HEK293T (cell line): ENCODE data around the gene BSN.

Experiments
- CTCF ChIA-PET: fragments of 350-600 bp; formaldehyde crosslinking; extraction: SDS; loops from one replicate; lab custom pipeline; 2021; ENCODE audit warnings: antibody characterized with exemption, inconsistent platforms; lab: Yijun Ruan, JAX
- POLR2A ChIA-PET: fragments of 350-600 bp; formaldehyde crosslinking; extraction: SDS; loops from one replicate; lab custom pipeline; 2020; ENCODE audit warnings: antibody characterized with exemption, inconsistent platforms; lab: Yijun Ruan, JAX
- DNase-seq: peaks from one replicate; pipeline ENCODE4 v3.0.0; 2012; ENCODE audit warnings: mixed read lengths; ENCODE audit errors: extremely low spot score
- ARNT ChIP-seq: fragments of 450-650 bp; IDR thresholded peaks from 2 replicates; pipeline ENCODE4 v1.6.1; 2017; ENCODE audit warnings: mild to moderate bottlenecking
- BHLHE40 ChIP-seq: fragments of 450-650 bp; IDR thresholded peaks from 2 replicates; pipeline ENCODE4 v1.6.1; 2016; ENCODE audit warnings: mild to moderate bottlenecking, moderate library complexity, borderline replicate concordance
- CTBP1 ChIP-seq: fragments of 450-650 bp; IDR thresholded peaks from 2 replicates; pipeline ENCODE4 v1.6.1; 2016; ENCODE audit warnings: borderline replicate concordance
- ELF4 ChIP-seq: fragments of 450-650 bp; IDR thresholded peaks from 2 replicates; pipeline ENCODE4 v1.6.1; 2017; ENCODE audit warnings: antibody characterized with exemption
- FOXA1 ChIP-seq: fragments of 450-650 bp; IDR thresholded peaks from 2 replicates; pipeline ENCODE4 v1.6.1; 2016; ENCODE audit warnings: mild to moderate bottlenecking
- FOXK2 ChIP-seq: fragments of 450-650 bp; IDR thresholded peaks from 2 replicates; pipeline ENCODE4 v1.6.1; 2016; ENCODE audit warnings: mild to moderate bottlenecking
- FOXM1 ChIP-seq: fragments of 450-650 bp; IDR thresholded peaks from 2 replicates; pipeline ENCODE4 v1.6.1; 2017; ENCODE audit warnings: mild to moderate bottlenecking, borderline replicate concordance
- HDGF ChIP-seq: fragments of 450-650 bp; IDR thresholded peaks from 2 replicates; pipeline ENCODE4 v1.6.1; 2017; ENCODE audit warnings: antibody characterized with exemption, borderline replicate concordance
- L3MBTL2 ChIP-seq: fragments of 450-650 bp; conservative IDR thresholded peaks from 2 replicates; pipeline ENCODE4 v1.6.1; 2016; ENCODE audit warnings: mild to moderate bottlenecking
- LEF1 ChIP-seq: fragments of 450-650 bp; IDR thresholded peaks from 2 replicates; pipeline ENCODE4 v1.6.1; 2017; ENCODE audit warnings: mild to moderate bottlenecking, borderline replicate concordance
- NFRKB ChIP-seq: fragments of 450-650 bp; IDR thresholded peaks from 2 replicates; pipeline ENCODE4 v1.6.1; 2016; ENCODE audit warnings: mild to moderate bottlenecking, moderate library complexity
- SP1 ChIP-seq: fragments of 450-650 bp; IDR thresholded peaks from 2 replicates; pipeline ENCODE4 v1.6.1; 2017
- SUZ12 ChIP-seq: fragments of 450-650 bp; IDR thresholded peaks from 2 replicates; pipeline ENCODE4 v1.6.1; 2016; ENCODE audit warnings: mild to moderate bottlenecking
- TARDBP ChIP-seq: fragments of 450-650 bp; IDR thresholded peaks from 2 replicates; pipeline ENCODE4 v1.6.1; 2016
- ZNF384 ChIP-seq: fragments of 450-650 bp; IDR thresholded peaks from 2 replicates; pipeline ENCODE4 v1.6.1; 2016
- TF ChIP-seq, protein P1 (sequence below): fragments of 450-650 bp; IDR thresholded peaks from 2 replicates; pipeline ENCODE4 v1.6.1; 2016

The BSN gene

DNA sequence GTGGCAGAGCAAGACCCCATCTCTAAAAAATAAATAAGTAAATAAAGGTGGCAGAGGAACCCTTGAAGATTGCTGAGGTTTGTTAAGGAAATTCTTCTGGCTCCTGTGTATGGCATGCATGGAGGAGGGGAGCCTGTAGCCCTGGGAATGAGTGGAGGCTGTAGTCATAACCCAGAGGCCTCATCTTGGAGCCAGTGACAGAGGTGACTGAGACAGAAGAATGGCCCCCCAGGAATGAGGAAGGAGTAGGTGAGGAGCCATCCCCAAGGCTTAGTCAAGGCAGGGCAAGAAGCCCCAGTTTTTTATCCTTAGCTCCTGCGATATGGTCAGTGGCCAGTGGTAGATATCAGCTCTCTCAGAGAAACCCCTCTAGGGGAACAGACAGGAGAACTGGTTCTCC lies 46.5 kb downstream of the BSN start:
- CTCF ChIA-PET, result no interaction called here
- no peak for TF ChIP-seq SP1
- TF ChIP-seq FOXA1, result no peak
- TF ChIP-seq HDGF, result no peak
- TF ChIP-seq CTBP1, result no peak
- no peak for TF ChIP-seq ARNT
- no peak for DNase-seq
- POLR2A ChIA-PET, result no interaction called here

DNA sequence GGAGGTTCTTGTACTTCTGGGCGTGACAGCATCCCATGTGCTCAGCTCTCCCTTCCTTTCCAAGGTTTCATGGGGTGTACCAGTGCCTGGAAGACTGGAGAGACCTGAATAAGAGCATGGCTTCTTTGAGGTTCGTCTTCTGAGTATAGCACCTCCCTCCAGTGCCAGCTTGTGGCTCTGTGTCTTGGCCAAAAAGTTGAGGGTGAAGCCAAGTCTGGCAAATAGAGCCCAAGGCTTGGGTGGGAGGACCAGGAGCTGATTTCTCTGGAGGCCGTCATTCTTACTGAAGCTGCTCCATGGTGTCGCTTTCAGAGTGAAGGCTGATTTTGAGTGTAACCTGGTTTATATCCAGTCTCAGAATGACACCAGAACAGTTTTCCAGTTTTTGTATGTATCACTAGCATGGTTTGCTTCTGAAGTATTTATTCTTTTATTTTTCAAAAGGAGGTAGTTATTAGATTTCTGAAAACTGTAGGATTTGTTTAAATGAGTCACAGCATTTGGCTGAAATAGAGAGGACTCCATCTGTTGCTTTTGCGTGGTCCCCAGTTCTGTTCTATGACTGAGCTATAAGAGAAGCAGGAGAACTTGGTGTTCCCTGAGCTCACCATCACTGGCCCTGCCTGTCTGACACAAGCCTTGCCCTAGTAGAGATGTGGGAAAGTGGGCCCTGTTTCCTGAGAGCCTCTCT lies 47.2 kb downstream of the BSN start:
- no peak for DNase-seq
- ChIA-PET CTCF (no interaction called here), POLR2A (no interaction called here)
- TF ChIP-seq SP1, result no peak
- TF ChIP-seq, protein P1, sequence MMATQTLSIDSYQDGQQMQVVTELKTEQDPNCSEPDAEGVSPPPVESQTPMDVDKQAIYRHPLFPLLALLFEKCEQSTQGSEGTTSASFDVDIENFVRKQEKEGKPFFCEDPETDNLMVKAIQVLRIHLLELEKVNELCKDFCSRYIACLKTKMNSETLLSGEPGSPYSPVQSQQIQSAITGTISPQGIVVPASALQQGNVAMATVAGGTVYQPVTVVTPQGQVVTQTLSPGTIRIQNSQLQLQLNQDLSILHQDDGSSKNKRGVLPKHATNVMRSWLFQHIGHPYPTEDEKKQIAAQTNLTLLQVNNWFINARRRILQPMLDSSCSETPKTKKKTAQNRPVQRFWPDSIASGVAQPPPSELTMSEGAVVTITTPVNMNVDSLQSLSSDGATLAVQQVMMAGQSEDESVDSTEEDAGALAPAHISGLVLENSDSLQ, result no peak
- TF ChIP-seq HDGF, result no peak
- no peak for TF ChIP-seq ELF4
- no peak for TF ChIP-seq ARNT
- TF ChIP-seq CTBP1, result no peak
- TF ChIP-seq NFRKB, result no peak
- no peak for TF ChIP-seq FOXA1
- no peak for TF ChIP-seq TARDBP
- TF ChIP-seq BHLHE40, result no peak
- TF ChIP-seq FOXK2, result no peak
- TF ChIP-seq ZNF384, result no peak

GRCh38 chr3:49602049-49602554 lies 47.8 kb downstream of the BSN start:
- DNase-seq, result no peak
- CTCF ChIA-PET, result no interaction called here
- POLR2A ChIA-PET, result no interaction called here
- no peak for TF ChIP-seq LEF1
- no peak for TF ChIP-seq TARDBP
- TF ChIP-seq NFRKB, result no peak
- TF ChIP-seq L3MBTL2, result no peak
- TF ChIP-seq FOXK2, result no peak
- no peak for TF ChIP-seq FOXA1
- TF ChIP-seq SUZ12, result no peak
- no peak for TF ChIP-seq HDGF

- CTCF ChIA-PET, result no interaction called here
- no peak for TF ChIP-seq ARNT
- DNase-seq, result peak; percentile 5
- POLR2A ChIA-PET, result no interaction called here
Observed at GRCh38 chr3:49602877-49603411, 48.7 kb downstream of the BSN start.

DNA sequence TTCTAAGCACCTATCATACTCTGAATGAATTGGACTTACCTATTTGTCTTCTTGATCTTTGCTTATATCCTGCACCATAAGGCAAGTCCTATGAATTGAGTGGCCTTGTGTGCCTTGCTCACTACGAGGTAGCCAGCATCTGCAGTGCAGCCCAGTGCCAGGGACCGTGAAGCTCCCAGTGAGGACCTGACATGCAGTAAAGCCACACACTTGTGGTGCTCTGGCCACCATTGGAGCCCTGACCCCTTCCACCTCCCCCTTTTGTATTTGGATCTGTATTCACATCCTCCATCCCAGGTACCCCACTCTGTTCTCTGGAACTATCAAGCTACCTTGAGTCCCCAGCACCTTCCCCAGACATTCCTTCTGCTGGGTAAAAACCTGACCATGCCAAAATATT lies 52.1 kb downstream of the BSN start:
- ChIA-PET POLR2A (no interaction called here), CTCF (no interaction called here)
- DNase-seq, result no peak
- TF ChIP-seq FOXM1, result no peak
- TF ChIP-seq CTBP1, result no peak
- TF ChIP-seq LEF1, result no peak
- TF ChIP-seq FOXA1, result no peak
- TF ChIP-seq SUZ12, result no peak
- TF ChIP-seq SP1, result no peak
- no peak for TF ChIP-seq BHLHE40

DNA sequence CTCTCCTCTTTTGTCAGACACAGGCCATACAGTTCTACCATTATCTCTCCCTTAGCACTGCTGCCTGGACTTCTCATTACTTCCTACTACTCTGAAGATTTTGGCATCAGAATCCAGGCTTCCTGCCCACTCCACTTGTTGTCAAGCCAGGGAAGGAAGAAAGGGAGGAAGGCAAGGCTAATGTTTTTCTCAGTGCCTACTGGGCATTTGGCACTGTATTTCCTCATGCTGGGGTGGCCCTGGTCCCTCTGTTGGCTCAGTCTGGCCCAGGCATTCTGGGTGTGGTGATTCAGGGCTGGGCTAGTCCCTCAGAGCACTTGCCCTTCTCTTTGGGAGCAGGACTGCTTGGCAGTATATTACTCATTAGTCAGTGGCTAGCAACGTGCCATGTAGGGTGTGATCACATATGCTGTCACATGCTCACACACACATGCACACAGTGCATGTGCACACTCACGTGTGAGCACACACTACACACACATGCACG lies 52.9 kb downstream of the BSN start:
- POLR2A ChIA-PET, result no interaction called here
- no peak for DNase-seq
- CTCF ChIA-PET, result interaction anchor here (0.8 kb wide), 1 partner anchor 62 kb away, joined by 5 read pairs; no protein-coding TSS in a partner anchor
- TF ChIP-seq, protein P1, result no peak
- TF ChIP-seq SUZ12, result no peak
- no peak for TF ChIP-seq HDGF
- TF ChIP-seq ARNT, result no peak
- TF ChIP-seq ZNF384, result no peak
- TF ChIP-seq FOXK2, result no peak
- no peak for TF ChIP-seq L3MBTL2
- TF ChIP-seq SP1, result no peak
- no peak for TF ChIP-seq BHLHE40
- no peak for TF ChIP-seq NFRKB
- no peak for TF ChIP-seq FOXA1
- no peak for TF ChIP-seq TARDBP

DNA sequence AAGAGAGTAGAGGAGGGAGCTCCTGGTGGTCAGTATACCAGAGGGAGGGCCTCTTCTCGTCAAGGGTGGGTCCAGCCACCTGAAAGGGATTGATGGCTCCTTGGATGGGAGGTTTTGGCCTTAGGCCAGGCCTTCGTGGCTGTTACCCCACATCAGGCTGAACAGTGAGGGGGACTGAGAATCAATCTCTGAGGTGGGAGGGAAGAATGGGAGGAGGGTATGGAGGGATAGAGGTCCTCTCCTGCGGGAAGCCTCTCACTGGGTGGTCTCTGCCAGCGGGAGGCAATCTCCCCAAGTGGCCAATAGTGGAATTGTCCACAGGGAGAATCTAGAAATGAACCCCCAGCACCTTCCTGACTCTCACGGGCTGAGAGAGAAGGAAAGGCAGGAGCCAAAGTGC lies 53.5 kb downstream of the BSN start:
- CTCF ChIA-PET, result interaction anchor here (0.8 kb wide), 1 partner anchor 61 kb away, joined by 5 read pairs; no protein-coding TSS in a partner anchor
- no peak for DNase-seq
- POLR2A ChIA-PET, result no interaction called here
- TF ChIP-seq FOXM1 (no peak), ARNT (no peak), FOXA1 (no peak), SUZ12 (no peak), TARDBP (no peak), NFRKB (no peak), HDGF (no peak), ZNF384 (no peak), CTBP1 (no peak), BHLHE40 (no peak), ELF4 (no peak), SP1 (no peak), LEF1 (no peak), FOXK2 (no peak), L3MBTL2 (no peak)
- TF ChIP-seq, protein P1, result no peak
